Right ventricle myocardium inferior (tissue), 1 donor: ENCODE results near the gene VPS26B. TPM values are rescaled to one million over a fixed set of nuclear protein-coding genes. Genes with fewer than 3 reads are reported as not detected.
A peak's percentile ranks its signal among the peaks of the same experiment; 100 is the strongest.
"Not testable (repeated sequence)": the region's sequence is repeated elsewhere in the genome, so short reads cannot be mapped to it uniquely, and the experiment has no call there.

Experiments used
- ATAC-seq: fragments of 200-7000 bp; cut with Tn5 transposase; one replicate; pipeline ENCODE4 v1.9.1; 2020; ENCODE audit warnings: mild to moderate bottlenecking, moderate library complexity
- DNase-seq: peaks from one replicate; pipeline ENCODE4 v3.0.0; 2021; ENCODE audit errors: missing footprints
- intact Hi-C: fragments of 100-400 bp; cut with DNase I; formaldehyde crosslinking; loops from one replicate; pipeline ENCODE4 v1.11.0; 2022
- total RNA-seq: library from RNA; stranded (reverse); fragmentation: NEBNext Ultra II Directional; extraction: Animal tissue kit (Norgen Biotek cat#: 25700); gene quantifications from one replicate; pipeline ENCODE4 v1.2.1, GENCODE V29; 2021
- donor health status: DM: no; HTN: yes; CAD: no; lungs with severe emphysema.

VPS26B gene
- total RNA-seq, 1 donor from 2014 or later = 39.5 TPM

DNA sequence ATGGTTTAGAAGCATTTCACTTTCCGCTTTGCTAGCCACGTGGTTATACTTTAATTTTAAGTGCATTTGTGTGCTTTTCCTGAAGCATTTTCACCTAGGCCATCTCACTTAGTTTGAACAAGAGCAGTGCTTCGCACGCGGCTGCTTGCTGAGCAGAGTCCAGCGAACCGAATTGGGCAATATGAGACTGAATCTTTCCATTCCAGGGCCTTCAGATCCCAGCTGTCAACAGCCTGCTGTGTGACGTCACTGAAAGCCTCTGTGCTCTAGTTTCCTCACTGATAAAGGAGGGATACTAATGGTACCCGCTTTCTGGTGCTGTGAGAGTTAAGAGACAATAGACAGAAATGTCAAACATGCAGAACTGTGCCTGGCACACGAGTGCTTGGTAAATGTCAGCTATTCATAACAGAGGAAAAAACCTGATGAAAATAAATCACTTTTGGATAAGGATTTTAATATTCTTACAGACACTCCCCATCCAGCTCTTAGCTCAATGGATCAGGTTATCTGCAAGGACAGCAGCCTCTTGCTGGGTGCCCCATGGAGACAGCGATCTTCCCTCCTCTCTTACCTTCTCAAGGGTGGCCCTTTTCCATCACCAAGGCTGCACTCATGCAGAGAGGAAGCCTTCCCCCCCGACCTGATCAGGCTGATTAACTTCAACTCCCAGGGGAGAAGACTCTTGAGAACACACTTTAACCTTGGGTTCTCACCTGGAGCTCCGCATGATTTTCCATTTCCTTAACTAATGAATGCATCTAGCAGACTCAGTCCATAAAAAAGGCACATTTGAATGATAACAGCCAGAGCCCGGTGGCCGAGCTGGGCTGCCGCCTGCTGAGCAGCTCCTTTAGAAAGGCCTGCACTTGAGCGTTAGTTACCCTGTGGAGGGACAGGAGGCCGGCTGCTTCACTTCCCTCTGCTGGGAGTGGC is 48.2 kb downstream of the VPS26B start:
- ATAC-seq (peak; percentile 67), DNase-seq (no peak)
- intact Hi-C loops = no loop called here

DNA sequence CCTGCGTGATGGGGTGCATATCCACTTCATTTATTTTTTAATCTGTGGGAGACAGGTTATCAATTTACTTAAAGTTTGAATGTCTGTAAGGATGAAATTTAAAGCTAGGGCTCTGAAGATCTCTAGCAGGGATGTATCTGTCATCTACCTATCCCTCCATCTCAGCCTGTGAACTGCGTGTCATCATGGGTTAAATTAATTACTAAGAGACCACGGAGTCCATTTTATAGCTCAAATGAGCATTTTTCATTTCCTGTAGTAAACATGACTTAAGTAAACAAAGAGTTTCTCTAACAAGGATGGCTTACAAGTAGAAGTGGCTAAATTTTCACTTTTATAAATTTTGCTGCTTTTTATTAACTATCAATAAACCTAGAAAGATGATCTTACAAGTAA is 48.8 kb downstream of the VPS26B start:
- DNase-seq (no peak), ATAC-seq (no peak)
- intact Hi-C loops = no loop called here

DNA sequence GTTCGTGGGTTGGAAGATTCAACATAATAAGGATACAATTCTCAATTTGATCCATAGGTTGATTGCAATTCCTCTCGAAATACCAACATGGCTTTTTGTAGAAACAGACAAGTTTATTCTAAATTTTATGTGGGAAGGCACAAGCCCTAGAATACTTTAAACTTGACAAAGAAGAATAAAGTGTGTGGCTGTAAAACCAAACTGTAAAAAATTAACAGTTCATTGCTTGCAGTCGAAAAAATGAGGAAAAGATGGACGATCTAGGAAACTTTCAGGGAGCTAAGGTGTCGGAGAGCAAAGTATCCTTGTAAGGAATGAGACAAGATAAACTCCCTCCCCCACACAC is 50.7 kb downstream of the VPS26B start:
- ATAC-seq (no peak), DNase-seq (no peak)
- intact Hi-C loops = no loop called here

DNA sequence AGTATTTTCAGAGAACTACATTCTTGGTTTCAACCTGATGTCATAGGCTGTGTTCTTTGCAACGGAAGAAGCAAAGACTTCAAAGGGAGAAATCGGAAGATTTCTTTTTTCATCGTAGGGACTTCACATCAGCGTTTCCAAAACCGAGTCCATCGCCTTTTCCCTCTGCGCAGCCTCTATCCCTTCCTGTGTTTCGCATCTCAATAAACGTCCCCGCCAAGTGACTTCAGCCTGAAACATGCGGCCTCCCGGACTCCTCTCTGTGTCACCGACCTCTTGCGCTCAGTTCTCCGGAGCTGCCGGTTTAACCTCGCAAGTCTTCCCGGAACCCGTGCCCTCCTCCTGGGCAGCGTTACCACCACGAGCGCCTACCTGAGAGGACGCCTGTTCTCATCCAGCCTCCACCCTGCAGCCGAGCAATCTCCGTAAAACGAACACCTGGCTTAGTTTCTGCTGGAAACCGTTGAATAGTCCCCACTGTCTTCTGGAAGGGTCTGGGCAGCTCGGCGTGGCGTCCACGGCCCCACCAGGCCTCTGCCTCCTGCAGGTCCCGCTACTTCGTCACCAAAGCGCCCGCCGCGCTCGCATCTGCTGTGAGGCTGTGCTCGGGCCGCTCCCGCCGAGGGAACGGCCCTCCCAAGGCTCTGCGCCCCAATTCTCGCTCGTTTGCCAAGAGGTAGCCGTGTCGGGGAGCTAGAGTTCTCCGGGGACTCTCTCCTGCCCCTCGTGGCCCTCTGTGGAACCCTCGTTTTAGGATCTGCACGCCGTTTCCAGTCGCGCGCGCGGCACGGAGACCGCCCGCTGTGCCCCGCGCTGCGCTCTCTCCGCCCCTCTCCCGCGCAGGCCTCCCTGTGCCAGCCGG is 51.3 kb downstream of the VPS26B start, which contains the start of gene GLB1L3:
Gene GLB1L3 (plus strand): TSS at position 846 of the 862 bp plus-strand sequence. CDS start 362 bp downstream, outside the sequence.
- intact Hi-C loops = no loop called here
- DNase-seq (no peak), ATAC-seq (peak; percentile 48)

DNA sequence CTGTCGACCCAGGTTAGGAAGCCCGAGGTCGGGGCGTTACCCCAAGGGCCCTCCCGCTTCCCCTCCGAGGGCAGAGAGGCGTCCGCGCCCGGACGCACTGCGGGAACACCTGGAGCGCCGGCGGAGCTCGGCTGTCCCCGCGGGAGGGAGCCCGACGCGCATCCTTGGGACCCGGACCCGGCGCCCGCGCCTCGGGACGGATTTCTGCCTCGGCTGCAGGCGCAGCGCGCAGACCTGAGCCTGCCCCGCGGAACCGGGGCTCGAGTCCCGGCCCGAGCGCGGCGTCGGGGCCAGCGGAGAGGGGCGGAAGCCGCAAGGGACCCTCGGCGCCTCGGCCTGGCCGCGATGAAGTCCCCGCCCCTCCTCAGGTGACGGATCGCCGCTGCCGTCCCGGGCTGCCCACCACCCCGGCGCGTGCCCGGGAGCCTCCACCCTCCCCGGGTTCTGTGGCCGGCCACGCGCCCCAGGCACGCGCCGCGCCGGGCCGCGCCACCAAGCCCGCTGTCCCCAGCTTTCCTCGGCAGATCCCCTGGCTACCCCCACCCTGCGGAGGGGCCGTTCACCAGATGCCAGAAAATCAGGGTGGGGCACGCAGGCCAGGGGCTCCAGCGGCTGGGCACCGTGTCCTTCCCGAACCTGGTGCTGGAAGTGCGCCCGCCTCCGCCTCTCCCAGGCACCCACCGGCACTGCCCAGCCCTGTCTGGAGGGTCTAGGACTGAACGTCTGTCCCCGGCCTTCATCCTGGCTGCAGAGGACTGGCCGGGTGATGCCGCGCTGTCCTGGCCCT is 52.1 kb downstream of the VPS26B start:
- intact Hi-C loops = no loop called here
- ATAC-seq (no peak), DNase-seq (no peak)

DNA sequence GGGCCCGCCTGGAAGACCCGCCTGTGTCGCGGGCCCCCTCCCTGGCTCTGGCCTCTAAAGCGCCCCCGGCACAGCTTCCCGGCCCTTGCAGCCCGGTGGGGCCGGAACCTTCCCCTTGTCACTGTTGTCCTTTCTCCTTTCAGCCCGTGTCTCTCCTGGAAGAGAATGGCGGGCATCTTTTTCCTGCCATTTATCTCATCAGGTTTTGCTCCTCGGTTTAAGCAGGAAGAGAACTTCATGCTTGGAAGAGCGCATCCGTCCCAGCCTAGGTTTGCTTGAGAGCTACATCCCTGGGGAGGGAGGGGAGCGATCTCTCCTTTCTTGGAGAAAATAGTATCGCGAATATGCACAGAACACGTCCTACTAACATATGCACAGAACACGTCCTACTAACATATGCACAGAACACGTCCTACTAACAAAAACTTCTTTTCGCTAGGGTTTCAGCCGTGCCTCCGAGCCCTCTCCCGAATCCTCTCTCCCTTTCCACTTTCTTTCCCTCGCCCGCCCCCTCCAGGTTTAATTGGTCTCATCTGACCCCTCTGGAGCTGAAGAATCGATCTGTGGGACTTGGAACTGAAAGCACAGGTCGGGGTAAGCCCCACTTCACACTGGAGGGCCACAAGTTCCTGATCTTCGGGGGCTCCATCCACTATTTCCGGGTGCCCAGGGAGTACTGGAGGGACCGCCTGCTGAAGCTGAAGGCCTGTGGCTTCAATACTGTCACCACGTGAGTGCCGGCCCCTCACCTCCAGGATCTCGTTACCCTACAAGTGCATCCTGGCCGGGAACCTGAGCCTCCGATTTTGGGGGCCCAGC is 52.9 kb downstream of the VPS26B start:
- ATAC-seq = no peak
- intact Hi-C loops = no loop called here
- no peak for DNase-seq

DNA sequence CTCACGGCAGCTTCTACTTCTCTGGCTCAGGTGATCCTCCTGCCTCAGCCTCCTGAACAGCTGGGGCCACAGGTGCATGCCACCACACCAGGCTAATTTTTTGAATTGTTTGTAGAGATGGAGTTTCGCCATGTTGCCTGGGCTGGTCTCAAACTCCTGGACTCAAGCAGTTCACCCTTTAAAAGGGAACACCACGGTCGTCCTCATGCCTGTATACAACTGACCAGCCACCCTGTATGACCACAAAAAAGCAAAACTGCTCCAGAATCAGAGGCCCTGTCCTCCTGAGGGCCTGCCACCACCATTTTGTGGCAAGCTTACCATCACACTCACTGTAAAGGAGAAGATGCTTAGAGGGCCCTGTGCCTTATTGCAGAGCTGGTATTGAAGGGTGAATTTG is 53.9 kb downstream of the VPS26B start:
- intact Hi-C loops = no loop called here
- DNase-seq (no peak), ATAC-seq (no peak)

DNA sequence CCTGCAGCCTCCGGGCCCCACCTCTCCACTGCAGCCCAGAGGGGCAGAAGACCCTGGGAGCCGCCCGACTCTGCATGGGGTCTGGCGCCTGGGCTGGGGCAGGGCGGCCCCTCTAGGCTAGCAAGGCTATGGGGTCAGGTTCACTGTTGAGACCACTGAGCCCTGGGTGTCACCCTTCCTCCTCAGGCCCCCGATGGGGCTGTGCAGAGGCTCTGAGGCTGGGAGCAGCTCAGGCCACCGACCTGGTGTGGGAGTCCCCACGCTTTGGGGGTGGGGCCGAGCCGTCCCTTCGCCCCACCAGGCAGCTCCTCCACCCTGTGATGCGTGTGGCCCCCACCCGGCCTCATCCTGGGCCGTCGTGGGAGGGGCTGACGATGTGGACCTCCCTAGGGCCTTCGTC is 57.2 kb downstream of the VPS26B start:
- ATAC-seq, intact Hi-C loops, DNase-seq: not testable (repeated sequence)

DNA sequence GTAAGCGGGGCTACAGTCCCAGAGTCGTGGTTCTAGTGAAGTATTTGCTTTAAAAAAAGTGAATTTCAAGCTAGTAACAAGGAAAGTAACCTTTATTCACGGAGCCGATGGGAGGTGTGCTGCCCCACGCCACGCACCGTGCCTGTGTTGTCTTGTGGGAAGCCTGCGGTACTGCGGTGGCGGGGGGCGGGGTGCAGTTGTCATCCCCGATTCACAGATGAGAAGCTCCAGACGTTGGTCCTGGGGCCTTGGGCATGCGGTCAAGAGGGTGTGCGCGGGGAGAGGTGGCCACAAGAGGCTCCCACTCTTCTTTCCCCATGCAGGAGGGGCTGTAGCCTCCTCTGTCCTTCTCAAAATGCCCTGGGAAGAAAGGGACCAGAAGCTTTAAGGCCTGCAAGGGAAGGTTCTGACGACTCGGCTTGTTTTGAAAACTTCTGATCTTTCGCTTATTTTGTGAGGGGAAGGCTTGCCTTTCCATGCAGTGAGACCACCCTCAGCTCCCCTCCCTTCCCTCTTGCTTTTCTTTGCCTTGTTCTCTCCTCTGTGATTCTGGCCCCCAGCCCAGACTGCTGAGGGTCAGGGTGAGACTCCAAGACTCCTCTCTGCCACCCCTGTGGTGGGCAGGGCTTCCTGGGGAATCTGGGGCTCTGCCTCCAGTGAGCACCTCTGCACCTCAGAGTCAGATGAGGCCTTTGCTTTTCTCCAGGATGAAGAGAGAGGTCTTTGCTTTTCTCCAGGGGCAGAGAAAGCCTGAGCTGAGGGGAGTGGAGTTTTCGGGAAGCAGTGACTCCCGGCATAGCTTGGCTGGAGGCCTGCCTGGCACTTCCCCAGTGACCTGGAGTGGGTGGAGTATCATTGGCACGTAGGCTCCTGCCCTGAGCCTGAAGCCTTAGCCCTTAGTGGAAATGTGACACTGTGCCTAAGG is 57.9 kb downstream of the VPS26B start:
- peak; percentile 65 for ATAC-seq
- intact Hi-C loops = no loop called here
- no peak for DNase-seq

DNA sequence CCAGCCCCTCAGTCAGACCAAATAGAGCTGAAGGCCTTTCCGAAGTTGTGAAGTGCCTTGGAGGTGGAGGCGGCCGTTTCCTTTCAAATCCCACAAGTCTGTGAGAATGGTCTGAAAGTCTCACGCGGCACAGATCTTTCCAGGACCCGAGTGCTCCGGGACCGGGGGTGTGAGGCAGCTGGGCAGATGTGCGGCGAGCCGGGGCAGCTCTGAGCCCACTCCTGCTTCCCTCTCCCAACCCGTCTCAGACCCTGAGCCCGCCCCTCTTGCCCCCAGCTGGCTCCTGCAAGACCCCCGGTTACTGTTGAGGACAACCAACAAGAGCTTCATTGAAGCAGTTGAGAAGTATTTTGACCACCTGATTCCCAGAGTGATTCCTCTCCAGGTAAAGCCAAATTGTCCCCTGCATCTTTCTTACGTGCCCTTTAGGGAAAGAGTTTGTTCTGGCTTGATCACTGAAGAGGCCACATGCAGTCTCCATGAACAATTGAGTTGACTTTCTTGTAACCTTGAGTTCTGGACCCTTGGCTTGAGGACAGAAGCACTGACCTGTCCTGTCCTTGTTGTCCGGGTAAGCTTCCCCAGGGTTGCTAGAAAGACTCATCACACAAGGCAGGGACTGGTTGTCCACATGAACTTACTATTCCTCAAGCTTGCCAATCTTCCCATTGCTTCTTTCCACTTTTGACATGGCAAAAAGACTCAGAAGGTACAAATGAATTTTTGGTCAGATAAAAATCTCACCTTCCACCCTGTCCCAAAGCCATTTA is 59.2 kb downstream of the VPS26B start:
- no peak for ATAC-seq
- intact Hi-C loops = no loop called here
- no peak for DNase-seq

DNA sequence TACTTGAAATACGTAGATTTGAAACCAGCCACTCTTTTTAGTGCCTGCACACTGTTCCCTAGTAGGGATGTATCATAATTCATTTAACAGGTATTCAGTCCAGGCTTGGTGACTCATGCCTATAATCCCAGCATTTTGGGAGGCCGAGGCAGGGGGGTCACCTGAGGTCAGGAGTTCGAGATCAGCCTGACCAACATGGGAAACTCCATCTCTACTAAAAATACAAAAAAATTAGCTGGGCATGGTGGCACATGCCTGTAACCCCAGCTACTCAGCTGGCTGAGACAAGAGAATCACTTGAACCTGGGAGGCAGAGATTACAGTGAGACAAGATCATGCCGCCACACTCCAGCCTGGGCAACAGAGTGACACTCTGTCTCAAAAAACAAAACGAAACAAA is 59.9 kb downstream of the VPS26B start:
- ATAC-seq, DNase-seq, intact Hi-C loops: not testable (repeated sequence)

DNA sequence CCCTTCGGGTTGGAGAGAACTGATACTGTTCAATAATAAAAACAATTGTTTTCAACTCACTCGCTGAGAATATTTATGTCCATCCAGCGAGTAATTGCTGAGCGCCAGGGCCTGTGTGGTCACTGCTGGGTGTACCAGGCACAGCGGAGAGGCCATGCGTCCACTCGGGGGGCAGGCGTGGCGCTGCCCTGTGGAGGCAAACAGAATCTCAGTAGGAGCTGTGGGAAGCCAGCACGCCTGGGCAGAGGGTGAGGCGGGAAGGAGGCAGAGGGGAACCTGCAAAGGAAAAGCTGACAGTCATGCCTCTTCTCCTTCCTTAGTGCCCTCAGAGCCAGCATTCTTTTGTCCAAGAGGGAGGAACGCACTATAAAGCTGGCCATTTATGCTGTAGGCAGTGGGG is 63.1 kb downstream of the VPS26B start:
- ATAC-seq (no peak), DNase-seq (no peak)
- intact Hi-C loops = no loop called here

DNA sequence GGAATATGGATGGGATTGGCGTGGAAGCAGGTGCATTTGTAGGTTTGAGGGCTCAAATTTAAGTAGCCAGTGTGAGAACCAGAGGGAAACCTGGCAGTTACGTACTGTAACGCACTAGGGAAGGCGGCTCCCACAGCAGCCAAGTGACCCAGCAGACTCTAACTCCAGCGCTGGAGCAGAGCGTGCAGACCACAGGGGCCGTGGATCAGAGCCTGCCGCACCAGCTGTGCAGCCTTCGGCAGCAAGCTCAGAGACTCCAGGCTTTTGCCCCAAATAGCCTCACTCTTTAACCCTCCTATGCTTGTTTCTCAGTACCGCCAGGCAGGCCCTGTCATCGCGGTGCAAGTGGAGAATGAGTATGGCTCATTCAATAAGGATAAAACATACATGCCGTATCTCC is 64.0 kb downstream of the VPS26B start:
- ATAC-seq (no peak), DNase-seq (no peak)
- intact Hi-C loops = no loop called here

DNA sequence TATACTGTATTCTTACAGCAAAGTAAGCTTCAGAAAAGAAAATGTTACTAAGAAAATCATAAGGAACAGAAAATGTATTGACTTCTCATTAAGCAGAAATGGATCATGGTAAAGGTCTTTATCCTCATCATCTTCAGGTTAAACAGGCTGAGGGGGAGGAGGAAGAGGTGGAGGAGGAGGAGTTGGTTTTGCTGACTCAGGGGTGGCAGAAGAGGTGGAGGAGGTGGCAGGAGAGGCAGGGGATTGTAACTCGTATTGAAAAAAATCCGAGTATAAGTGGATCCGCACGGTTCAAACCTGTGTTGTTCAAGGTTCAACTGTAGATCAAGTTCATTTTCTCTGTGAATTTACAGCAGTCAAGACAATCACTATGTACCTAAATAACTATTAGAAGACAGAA is 64.7 kb downstream of the VPS26B start:
- ATAC-seq (no peak), DNase-seq (no peak)
- intact Hi-C loops = no loop called here

DNA sequence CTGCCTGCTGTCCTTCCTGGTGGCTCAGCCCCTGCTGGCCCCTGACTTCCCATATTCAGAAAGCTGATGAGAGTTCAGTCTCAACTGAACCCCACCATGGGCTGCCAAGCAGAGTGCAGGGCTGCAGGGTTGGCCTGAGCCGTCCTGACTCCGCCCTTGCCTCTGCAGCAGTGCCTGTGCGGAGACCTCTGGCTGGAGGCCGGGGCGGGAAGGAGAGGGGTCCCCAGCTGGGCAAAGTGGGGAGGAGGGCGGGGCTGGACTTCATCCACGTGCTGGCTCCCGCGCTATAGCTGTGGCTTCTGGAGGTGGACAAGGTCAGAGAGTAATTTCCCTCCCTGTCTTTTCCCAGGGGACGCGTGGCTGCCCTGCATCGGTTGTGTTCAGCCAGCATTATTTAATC is 65.3 kb downstream of the VPS26B start:
- no peak for DNase-seq

DNA sequence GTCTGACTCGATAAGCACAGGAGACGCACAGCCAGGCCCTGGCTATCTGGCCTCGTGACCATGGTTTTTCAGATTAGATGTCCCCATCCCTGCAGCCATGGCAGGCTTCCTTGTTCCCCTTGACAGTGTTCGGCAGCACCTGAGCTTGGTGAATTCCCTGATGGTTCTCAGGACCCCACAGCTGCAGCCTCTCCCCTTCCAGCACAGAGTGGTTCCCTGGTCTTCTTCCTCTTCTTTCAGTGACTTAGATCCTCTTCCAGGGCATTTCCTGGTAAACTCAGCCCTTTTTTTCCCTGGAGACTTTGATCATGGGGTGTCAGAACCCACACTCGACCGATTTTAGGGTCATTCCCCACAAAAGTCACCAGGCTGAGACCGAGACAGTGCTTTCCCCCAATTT is 66.2 kb downstream of the VPS26B start:
- ATAC-seq (no peak), DNase-seq (no peak)
- intact Hi-C loops = no loop called here

More for the DNA sequence above, 65.3 kb downstream of the VPS26B start:
- peak; percentile 50 for ATAC-seq
- intact Hi-C loops = no loop called here
